Mesenchymal stem cell (in vitro differentiated cells and primary cell): ENCODE results near the gene IGSF9B.

Source experiments
- DNase-seq: peaks from one replicate; pipeline ENCODE4 v3.0.0-alpha.2; 2013
- H2AFZ ChIP-seq: one replicate; pipeline ENCODE4 v1.6.1; 2013; ENCODE audit warnings: low read depth, mild to moderate bottlenecking, control low read depth, inconsistent platforms, low read length, moderate library complexity
- H2AK5ac ChIP-seq: 2 replicates; pipeline ENCODE4 v1.6.1; 2013; ENCODE audit warnings: low read length, moderate library complexity, mild to moderate bottlenecking, inconsistent platforms; ENCODE audit not compliant: severe bottlenecking
- H2BK120ac ChIP-seq: one replicate; pipeline ENCODE4 v1.6.1; 2013; ENCODE audit warnings: low read depth, mild to moderate bottlenecking, inconsistent platforms, low read length, moderate library complexity
- H2BK12ac ChIP-seq, 2 experiments: one replicate each; pipeline ENCODE4 v1.6.1; 2013; ENCODE audit warnings: inconsistent platforms in 2 of 2, low read length in 2 of 2, mild to moderate bottlenecking in 2 of 2, moderate library complexity in 2 of 2, control low read depth in 1 of 2
- H2BK15ac ChIP-seq: one replicate; pipeline ENCODE4 v1.6.1; 2013; ENCODE audit warnings: mild to moderate bottlenecking, low read depth, inconsistent platforms; ENCODE audit not compliant: poor library complexity, severe bottlenecking
- H2BK5ac ChIP-seq: 2 replicates; pipeline ENCODE4 v1.6.1; 2013; ENCODE audit warnings: low read depth, mild to moderate bottlenecking, low read length, control low read depth, inconsistent platforms; ENCODE audit not compliant: poor library complexity, severe bottlenecking
- H3K14ac ChIP-seq, 2 experiments: one replicate each; pipeline ENCODE4 v1.6.1; 2013; ENCODE audit warnings: inconsistent platforms in 2 of 2, low read length in 2 of 2, control low read depth in 1 of 2, mild to moderate bottlenecking in 1 of 2, moderate library complexity in 1 of 2
- H3K18ac ChIP-seq, 2 experiments: one replicate each; pipeline ENCODE4 v1.6.1; 2013; ENCODE audit warnings: inconsistent platforms in 2 of 2, low read length in 2 of 2, control low read depth in 1 of 2, low read depth in 1 of 2, mild to moderate bottlenecking in 1 of 2
- H3K23ac ChIP-seq, 2 experiments: one replicate each; pipeline ENCODE4 v1.6.1; 2013; ENCODE audit warnings: inconsistent platforms in 2 of 2, low read length in 2 of 2, mild to moderate bottlenecking in 2 of 2, moderate library complexity in 2 of 2, control low read depth in 1 of 2
- H3K27ac ChIP-seq: 2 replicates; pipeline ENCODE4 v1.5.1; 2013; ENCODE audit warnings: mild to moderate bottlenecking, moderate library complexity, low read length, control low read depth, inconsistent platforms; ENCODE audit not compliant: poor library complexity, severe bottlenecking
- H3K27me3 ChIP-seq, 2 experiments: 2 replicates each; pipeline versions ENCODE4 v1.6.1 to v1.7.0; 2013; ENCODE audit warnings: low read length in 2 of 2, mild to moderate bottlenecking in 2 of 2, moderate library complexity in 2 of 2, control low read depth in 1 of 2, inconsistent platforms in 1 of 2; ENCODE audit not compliant: control insufficient read depth in 1 of 2, insufficient read depth in 1 of 2
- H3K36me3 ChIP-seq, 2 experiments: 2 replicates each; pipeline versions ENCODE4 v1.6.1 to v1.7.0; 2013; ENCODE audit warnings: low read length in 2 of 2, control low read depth in 1 of 2, inconsistent platforms in 1 of 2, low read depth in 1 of 2, mild to moderate bottlenecking in 1 of 2; ENCODE audit not compliant: insufficient read depth in 2 of 2, control insufficient read depth in 1 of 2
- H3K4ac ChIP-seq, 2 experiments: one replicate each; pipeline ENCODE4 v1.6.1; 2013; ENCODE audit warnings: inconsistent platforms in 2 of 2, low read length in 2 of 2, mild to moderate bottlenecking in 2 of 2, moderate library complexity in 2 of 2, control low read depth in 1 of 2, low read depth in 1 of 2
- H3K4me1 ChIP-seq: 2 replicates; pipeline ENCODE4 v1.6.1; 2013; ENCODE audit warnings: low read depth, low read length, control low read depth; ENCODE audit not compliant: control insufficient read depth, insufficient read depth
- H3K4me2 ChIP-seq: 2 replicates; pipeline ENCODE4 v1.6.1; 2013; ENCODE audit warnings: low read length, mild to moderate bottlenecking, inconsistent platforms; ENCODE audit not compliant: poor library complexity, severe bottlenecking
- H3K4me3 ChIP-seq, 2 experiments: 2 replicates each; pipeline versions ENCODE4 v1.5.1 to v1.7.0; 2013; ENCODE audit warnings: low read length in 2 of 2, mild to moderate bottlenecking in 2 of 2, control low read depth in 1 of 2, low read depth in 1 of 2; ENCODE audit not compliant: insufficient read depth in 1 of 2
- H3K79me1 ChIP-seq: replicated peaks from 2 replicates; pipeline ENCODE4 v1.6.1; 2013; ENCODE audit warnings: mild to moderate bottlenecking, control low read depth, low read length, inconsistent platforms; ENCODE audit not compliant: poor library complexity, severe bottlenecking
- H3K9ac ChIP-seq: 2 replicates; pipeline ENCODE4 v1.7.0; 2013; ENCODE audit warnings: mild to moderate bottlenecking, low read length, moderate library complexity
- H3K9me3 ChIP-seq: 2 replicates; pipeline ENCODE4 v1.7.0; 2013; ENCODE audit warnings: mild to moderate bottlenecking, low read length; ENCODE audit not compliant: control insufficient read depth
- H4K8ac ChIP-seq: one replicate; pipeline ENCODE4 v1.6.1; 2013; ENCODE audit warnings: inconsistent platforms, mild to moderate bottlenecking, low read length, moderate library complexity
- H4K91ac ChIP-seq: one replicate; pipeline ENCODE4 v1.6.1; 2013; ENCODE audit warnings: mild to moderate bottlenecking, low read length, inconsistent platforms
- WGBS: methylation state at CpG from one replicate; pipeline ENCODE4 v1.1.7; 2013; ENCODE audit warnings: mixed read lengths; 5-methylcytosine and 5-hydroxymethylcytosine counted together

Gene IGSF9B

GRCh38 chr11:133896028-133896427 is 60.7 kb downstream of the IGSF9B start:
- H2BK5ac ChIP-seq = no peak overlapping the region
- no peak overlapping the region for H2BK120ac ChIP-seq
- no peak overlapping the region for H3K9ac ChIP-seq
- H3K9me3 ChIP-seq = no peaks in the 10 kb centered on the region
- no peak overlapping the region for H2AFZ ChIP-seq
- 74% methylated on average over 4 of the region's 7 CpGs for WGBS
- no peak overlapping the region for H2BK12ac ChIP-seq
- H3K27ac ChIP-seq = no peak overlapping the region
- no peak overlapping the region for H3K4me3 ChIP-seq
- H2AK5ac ChIP-seq = no peak overlapping the region
- H3K4ac ChIP-seq = no peak overlapping the region
- no peak overlapping the region for H3K23ac ChIP-seq
- no peak overlapping the region for H4K8ac ChIP-seq
- no peaks in the 10 kb centered on the region for H3K4me1 ChIP-seq
- H3K14ac ChIP-seq = no peak overlapping the region
- H3K27me3 ChIP-seq = peaks cover 0 to 17% of the 10 kb centered on the region in 2 experiments
- DNase-seq = no peak
- H4K91ac ChIP-seq = no peak overlapping the region
- H3K36me3 ChIP-seq = no peaks in the 10 kb centered on the region
- H2BK15ac ChIP-seq = no peak overlapping the region
- H3K4me2 ChIP-seq = no peak overlapping the region
- H3K18ac ChIP-seq = no peak overlapping the region
- H3K79me1 ChIP-seq = no peaks in the 10 kb centered on the region

GRCh38 chr11:133895551-133895950 is 61.2 kb downstream of the IGSF9B start:
- no peak for DNase-seq
- Histone ChIP-seq H3K79me1 (no peaks in the 10 kb centered on the region), H3K9ac (no peak overlapping the region), H3K18ac (no peak overlapping the region), H2BK5ac (no peak overlapping the region), H3K4me2 (no peak overlapping the region), H3K23ac (no peak overlapping the region), H3K27ac (no peak overlapping the region), H3K9me3 (no peaks in the 10 kb centered on the region), H3K4me1 (no peaks in the 10 kb centered on the region), H4K91ac (no peak overlapping the region), H3K36me3 (no peaks in the 10 kb centered on the region), H2AFZ (no peak overlapping the region), H2BK120ac (no peak overlapping the region), H3K4me3 (no peak overlapping the region), H2AK5ac (no peak overlapping the region), H3K27me3 (peaks cover 0 to 17% of the 10 kb centered on the region in 2 experiments), H2BK12ac (no peak overlapping the region), H3K4ac (no peak overlapping the region), H4K8ac (no peak overlapping the region), H3K14ac (no peak overlapping the region), H2BK15ac (no peak overlapping the region)
- WGBS = 67% methylated on average over 8 of the region's 8 CpGs

GRCh38 chr11:133895061-133895479 is 61.7 kb downstream of the IGSF9B start:
- Histone ChIP-seq H3K4me3 (no peak overlapping the region), H3K14ac (no peak overlapping the region), H3K27ac (no peak overlapping the region), H2BK120ac (no peak overlapping the region), H2BK15ac (no peak overlapping the region), H3K36me3 (no peaks in the 10 kb centered on the region), H2AK5ac (no peak overlapping the region), H2AFZ (no peak overlapping the region), H3K4me1 (no peaks in the 10 kb centered on the region), H4K91ac (no peak overlapping the region), H3K4me2 (no peak overlapping the region), H3K18ac (no peak overlapping the region), H3K9ac (no peak overlapping the region), H3K4ac (no peak overlapping the region), H3K9me3 (no peaks in the 10 kb centered on the region), H2BK5ac (no peak overlapping the region), H3K27me3 (peaks cover 0 to 17% of the 10 kb centered on the region in 2 experiments), H3K23ac (no peak overlapping the region), H4K8ac (no peak overlapping the region), H2BK12ac (no peak overlapping the region), H3K79me1 (no peaks in the 10 kb centered on the region)
- 66% methylated on average over 9 of the region's 10 CpGs for WGBS
- no peak for DNase-seq

- Histone ChIP-seq H2BK5ac (no peak overlapping the region), H2BK12ac (no peak overlapping the region), H3K18ac (no peak overlapping the region), H2BK120ac (no peak overlapping the region), H3K14ac (no peak overlapping the region), H3K27ac (no peak overlapping the region), H3K79me1 (no peaks in the 10 kb centered on the region), H4K91ac (no peak overlapping the region), H2AK5ac (no peak overlapping the region), H3K27me3 (peaks cover 0 to 10% of the 10 kb centered on the region in 2 experiments), H3K9me3 (no peaks in the 10 kb centered on the region), H3K36me3 (no peaks in the 10 kb centered on the region), H3K23ac (no peak overlapping the region), H3K9ac (no peak overlapping the region), H2AFZ (no peak overlapping the region), H3K4ac (no peak overlapping the region), H2BK15ac (no peak overlapping the region), H3K4me1 (no peaks in the 10 kb centered on the region), H3K4me2 (no peak overlapping the region), H4K8ac (no peak overlapping the region), H3K4me3 (no peak overlapping the region)
- no peak for DNase-seq
- WGBS = 83% methylated on average over 9 of the region's 14 CpGs
Measured at GRCh38 chr11:133893381-133893780, 63.4 kb downstream of the IGSF9B start.
